Stimulated activated CD4-positive, alpha-beta T cell treated with anti-CD3 and anti-CD28 coated beads, Interleukin-15, amount 100 ng/mL, for 24 hours (primary cell): ENCODE data around the gene RXFP1.
A peak's percentile ranks its signal among the peaks of the same experiment; 100 is the strongest.

Source experiments
- DNase-seq: peaks from one replicate; pipeline ENCODE4 v3.0.0-alpha.2; 2020

RXFP1 gene

DNA sequence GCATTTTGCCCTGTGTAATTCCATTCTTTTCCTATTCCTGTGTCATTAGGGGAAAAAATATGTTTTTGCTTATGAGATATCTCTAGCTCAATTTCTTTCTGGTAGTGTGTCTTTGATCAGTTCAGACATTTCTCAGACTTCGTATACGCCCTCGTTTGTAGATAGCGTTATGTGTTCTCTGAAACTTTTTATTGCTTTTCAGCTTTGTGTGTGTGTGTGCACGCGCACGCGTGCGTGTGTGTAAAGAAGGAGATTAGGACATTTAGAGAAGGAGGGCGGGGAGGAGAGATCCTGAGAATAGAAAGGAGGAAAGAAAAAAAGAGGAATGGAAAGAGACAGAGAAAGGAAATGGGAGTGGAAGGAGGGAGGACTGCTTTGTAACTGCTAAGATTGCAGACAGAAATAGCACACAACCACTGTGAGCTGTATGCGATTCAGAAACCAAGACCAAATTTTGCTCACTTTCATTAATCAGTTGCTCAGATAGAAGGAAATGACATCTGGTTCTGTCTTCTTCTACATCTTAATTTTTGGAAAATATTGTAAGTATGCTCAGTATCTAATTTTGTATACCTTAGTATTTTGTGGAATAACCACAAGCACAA, at the start of gene RXFP1:
Gene RXFP1, plus strand, starts transcription at position 399 of the 605 bp plus-strand sequence. Its CDS starts 95 bp downstream, at position 494.
- no peak for DNase-seq

DNA sequence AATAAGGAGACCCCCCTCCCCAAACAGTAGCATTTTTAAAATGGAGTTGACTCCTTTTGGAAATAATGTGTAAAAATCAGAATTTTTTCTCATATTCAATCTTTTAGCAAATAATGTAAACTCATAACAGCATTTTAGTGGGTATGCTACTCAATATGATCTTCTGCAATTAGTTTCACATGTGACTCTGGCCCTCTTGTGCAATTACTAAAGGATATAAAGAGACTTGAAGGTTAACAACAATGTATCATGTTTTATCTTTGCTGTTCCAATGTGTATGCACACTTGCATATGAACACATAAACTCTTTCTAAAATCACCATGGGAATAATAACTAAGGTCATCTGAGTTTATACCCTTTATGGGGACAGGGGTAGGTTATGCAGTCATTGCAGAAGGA, 39.9 kb upstream of the RXFP1 start:
- no peak for DNase-seq

DNA sequence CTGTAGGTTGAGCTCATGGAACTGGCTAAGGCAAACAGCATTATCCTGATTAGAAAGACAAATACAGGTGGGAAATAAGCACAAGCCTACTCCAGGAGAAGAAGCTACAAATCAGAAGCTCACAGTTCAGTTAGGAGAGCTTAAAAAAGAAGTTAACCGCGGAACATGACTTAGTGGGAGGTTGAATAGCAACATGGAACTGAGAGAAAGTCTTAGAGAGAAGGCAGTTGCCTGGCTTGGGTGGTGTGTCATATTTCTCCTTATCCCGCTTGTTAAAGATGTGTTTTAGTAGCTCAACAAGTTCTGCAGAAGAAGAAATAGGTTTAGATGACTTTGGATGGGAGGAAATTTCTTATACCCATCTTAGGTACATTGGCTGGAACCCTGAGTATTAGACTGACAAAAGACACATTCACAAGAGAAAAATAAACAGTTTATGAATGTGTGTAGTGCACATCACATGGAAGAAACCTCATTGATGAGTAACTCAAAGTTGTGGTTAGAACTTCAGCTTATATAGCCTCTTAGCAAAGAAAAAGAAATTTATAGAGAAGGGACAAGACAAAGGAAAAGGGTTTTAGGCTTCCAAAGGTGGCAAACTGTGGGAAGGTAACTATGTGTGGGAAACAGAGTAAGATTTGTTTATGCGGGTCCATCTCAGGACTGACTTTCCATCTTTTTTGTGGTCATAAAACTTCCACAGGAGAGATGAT, 37.4 kb upstream of the RXFP1 start:
- DNase-seq, result no peak

DNA sequence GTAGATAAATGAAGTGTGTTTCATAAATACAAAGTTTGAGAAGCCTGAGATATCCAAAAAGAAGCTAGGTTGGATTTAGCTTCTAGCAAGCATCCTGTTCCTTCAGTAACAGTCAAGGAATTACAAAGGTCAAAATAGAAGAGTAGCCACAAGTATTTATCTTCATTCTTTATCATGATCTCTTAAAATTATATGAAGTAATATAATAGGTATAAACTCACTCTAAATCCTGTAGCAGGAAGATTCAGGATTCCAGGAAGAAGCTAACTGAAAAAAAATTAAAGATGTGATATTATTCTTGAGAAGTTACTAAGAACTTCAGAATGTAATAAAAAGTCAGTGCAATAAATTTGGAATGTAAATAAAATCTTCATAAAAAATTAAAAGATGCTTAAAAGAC, 31.1 kb upstream of the RXFP1 start:
- no peak for DNase-seq

DNA sequence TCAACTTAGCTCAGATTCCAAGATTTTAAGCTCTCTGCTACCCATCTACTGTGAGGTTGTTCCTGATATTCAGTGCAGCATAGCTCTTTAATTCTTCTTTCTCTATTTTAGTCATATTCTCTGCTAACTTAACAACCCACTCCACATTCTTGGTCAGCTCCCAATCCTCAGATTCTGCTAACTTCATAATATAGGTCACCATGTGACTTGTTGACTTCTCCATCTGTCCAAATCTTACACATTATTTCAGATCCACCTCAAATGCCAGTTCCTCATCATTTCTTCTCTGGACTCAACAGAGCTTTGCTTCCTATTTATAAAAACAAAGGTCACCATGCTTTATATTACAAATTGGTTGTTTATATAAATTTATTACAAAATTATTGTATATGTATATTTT, 29.3 kb upstream of the RXFP1 start:
- DNase-seq, result no peak

DNA sequence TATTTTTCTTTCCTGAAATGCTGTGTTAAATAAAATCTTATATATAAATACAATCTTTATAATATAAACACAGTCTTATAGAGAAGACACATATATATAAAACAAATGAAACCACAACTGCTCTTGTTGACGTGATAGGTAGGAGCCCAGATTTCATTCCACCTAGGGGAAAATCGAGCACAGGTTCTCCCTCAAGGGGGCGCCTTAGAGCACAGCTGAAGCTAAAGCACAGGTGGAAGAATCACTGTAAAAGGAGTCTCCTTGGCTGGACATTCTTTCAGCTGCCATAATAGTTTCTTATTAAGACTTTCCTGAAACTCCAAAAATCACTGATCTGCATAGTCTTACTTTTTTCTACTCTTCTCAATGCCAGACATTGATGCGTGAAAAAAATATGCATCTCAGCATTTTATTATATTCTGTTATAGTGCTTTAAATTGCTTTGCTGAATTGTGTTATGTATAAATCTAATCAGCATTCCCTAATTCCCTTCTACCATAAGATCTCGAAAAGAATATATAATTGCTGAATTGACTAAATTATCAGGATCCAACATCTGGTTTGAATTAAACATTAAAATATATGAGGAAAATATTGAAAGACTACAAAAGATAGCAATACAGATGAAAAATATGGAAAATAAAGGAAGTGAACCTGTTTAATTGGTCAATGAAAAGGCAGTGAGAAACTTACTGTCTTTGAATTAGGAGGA, 25.5 kb upstream of the RXFP1 start:
- peak; percentile 46 for DNase-seq

DNA sequence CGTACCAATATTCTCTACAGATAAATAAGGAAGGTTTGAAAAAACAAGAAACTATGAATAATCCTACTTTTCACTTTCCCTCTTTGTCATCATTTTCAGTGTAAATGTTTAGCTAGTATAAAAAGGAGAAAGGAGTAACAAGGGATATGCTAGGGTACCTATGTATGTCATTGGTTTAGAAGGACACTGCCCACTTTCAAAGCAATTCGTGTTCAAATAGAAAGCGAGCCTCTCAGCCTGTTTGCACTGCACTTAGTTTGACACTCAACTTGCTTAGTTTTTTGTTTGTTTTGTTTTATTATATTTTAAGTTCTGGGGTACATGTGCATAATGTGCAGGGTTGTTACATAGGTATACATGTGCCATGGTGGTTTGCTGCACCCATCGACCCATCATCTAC, 21.6 kb upstream of the RXFP1 start:
- DNase-seq, result no peak

DNA sequence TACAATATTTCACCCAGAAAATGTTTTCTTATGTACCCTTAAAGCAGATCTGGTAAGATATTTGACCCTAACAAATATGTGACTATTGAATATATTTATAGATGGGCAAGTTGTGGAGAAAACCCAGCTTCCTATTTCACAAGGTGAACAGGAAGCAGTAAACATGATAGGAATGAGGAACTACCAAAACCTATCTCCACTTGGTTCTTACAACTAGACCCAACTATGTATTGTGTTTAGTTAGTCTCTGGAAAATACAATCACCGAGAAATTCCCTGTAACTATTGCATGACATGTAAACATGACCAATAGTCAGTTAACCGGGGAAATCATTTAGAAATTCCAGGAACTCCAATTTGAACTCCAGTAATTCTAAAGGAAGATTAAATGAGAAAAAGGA, 8.4 kb upstream of the RXFP1 start:
- no peak for DNase-seq

DNA sequence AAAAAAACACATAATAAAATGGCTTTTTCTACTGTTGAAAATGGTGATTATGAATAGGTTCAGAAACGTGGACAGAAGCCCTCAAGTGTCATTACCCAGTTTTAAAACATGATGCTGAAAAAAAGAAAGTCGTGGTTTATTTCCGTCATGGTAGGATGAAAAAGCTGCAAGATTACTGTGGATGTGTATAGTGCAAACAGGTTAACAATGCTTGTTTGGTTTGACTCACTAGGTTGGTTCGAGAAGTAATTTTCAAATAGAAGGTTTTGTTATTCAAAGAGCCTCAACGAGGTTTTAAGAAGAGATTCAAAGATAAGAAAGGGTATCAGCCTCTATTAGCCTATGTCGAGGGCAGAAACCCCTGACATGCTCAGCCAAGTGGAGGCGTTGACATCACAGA, 2.5 kb upstream of the RXFP1 start:
- DNase-seq, result no peak

DNA sequence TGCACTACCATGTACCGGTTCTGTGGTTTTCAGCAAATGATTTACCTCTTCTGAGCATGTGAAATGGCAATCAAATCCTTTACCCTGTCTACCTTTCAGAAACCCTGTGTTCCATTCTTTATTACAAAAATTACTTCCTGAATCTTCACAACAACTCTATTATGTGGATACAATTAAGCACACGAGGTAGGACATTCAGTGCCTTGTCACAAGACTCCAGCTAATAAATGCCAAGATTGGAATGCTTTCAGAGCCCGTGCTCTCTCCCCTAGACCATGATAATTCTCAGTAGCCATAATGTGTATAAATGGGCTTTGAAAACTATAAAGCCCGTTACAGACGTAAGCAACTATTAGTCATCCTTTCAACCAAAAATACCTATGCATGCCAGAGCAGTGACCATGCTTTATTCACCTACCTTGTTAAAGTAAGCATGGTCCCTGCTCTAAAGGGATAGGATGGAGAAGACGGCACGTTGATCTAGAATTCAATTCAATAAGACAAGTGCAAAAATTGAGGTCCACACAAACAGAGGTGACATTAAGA, 2.4 kb downstream of the RXFP1 start:
- DNase-seq, result no peak

DNA sequence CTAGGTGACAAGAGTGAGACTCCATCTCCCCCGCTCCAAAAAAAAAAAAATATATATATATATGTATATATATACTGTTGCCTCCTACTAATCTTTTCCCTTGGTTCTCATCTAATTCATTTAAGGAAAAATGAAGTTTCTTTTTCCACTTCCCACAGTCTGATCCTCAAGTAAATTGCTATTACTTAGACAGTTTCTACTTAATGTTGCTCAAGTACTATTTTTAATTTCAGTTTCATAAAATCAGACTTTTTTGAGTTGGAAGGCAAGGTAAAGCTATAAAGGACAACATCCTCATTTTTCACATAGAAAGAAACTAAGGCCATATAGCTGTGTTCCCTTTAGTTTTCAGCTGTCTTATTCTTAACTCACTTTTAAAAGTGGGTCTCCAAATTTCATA, 5.8 kb downstream of the RXFP1 start:
- DNase-seq, result no peak

DNA sequence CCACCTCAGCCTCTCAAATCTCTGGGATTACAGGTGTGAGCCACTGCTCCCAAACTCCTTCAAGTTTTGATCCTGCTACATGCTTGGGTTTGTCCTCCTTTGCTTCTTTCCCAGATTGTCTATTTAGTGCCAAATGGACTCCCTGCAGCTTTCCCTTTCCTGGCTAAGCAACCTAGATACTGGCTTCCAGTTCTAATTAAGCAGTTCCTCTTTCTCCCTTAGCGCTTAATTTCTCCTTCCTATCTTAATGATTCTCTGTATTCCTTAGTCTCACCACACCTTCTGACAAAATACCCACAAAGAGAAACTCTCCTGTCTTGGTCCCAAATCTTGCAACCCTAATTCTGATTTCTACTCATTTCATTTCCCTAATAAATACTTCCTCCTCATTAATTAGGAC, 7.8 kb downstream of the RXFP1 start:
- no peak for DNase-seq

DNA sequence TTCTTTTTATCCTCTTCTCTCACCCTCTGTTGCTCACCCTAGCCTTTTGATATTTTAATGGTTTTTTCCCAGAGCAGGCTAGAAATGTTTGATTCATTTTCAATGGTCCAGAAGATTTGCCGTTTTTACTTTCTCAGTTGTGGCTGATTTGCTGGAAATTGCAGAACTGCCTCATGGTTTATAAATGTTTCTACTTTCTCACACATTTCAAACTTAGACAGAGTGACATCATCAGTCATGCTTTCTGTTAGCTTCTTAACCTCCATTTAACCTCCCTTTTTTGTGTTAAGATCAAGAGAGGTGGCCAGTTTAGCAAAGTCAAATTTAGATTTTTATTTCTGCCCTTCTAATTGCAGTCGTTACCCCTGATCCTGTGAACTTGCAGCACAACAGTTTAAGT, 8.7 kb downstream of the RXFP1 start:
- DNase-seq, result no peak

DNA sequence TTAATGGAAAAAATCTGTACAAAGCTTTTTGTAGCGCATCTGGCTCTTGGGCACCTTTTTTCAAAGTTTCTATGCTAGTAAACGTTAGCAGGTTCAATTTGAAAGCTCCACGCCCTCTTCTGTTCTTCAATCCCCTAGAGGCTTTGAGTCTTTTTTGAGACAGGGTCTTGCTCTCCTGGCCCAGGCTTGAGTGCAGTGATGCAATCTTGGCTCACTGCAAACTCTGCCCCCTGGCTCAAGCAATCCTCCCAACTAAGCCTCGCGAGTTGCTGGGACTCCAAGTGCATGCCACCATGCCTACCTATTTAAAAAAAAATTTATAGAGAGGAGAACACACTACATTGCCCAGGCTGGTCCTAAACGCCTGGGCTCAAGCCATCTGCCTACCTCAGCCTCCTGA, 9.2 kb downstream of the RXFP1 start:
- no peak for DNase-seq

DNA sequence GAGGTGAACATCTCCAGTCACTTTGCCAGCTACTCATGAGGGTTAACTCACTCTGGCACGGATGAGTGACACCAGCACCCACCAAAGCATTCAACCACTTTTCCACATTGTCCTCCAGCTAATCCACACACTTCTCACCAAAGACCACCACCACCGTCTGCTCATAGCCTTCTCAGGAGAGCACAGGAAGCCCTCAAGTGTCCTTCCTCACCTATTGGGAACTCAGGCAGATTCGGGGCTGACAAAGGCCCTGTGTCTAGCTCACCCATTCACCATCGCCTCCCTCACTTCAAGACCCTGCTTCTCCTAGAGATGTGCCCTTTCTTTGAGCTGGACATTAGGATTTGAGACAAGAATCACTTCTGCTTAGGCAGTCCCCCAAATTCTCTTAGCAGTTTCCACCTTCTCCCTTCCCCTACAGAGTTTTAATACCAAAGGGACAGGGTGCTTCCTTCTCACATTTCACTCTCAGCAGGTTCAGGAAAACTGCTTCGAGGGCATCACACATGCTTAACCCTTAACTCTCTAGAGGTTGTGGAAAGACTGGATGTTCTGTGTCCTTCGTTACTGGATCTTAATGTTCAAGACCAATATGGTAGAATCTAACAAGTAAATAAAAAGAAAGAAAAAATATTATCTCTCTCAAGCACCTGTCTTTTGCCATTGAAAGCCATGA, 11.0 kb downstream of the RXFP1 start:
- no peak for DNase-seq

DNA sequence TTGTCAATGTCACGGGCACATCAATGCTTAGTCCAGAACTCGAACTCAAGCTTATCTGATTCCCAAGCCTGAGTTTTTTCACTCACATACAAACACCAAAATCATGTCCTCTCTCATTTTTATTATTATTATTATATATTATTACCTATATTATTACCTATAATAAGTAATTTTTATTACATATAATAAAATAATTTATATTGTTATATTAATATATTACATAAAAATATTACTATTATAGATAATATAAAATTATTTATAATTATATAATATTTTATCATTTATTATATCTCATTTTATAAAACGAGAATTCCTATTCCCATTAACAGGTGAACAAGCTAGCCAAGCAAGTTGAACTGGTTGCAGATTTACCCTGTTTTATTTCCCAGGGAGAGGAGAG, 13.0 kb downstream of the RXFP1 start:
- DNase-seq, result no peak

DNA sequence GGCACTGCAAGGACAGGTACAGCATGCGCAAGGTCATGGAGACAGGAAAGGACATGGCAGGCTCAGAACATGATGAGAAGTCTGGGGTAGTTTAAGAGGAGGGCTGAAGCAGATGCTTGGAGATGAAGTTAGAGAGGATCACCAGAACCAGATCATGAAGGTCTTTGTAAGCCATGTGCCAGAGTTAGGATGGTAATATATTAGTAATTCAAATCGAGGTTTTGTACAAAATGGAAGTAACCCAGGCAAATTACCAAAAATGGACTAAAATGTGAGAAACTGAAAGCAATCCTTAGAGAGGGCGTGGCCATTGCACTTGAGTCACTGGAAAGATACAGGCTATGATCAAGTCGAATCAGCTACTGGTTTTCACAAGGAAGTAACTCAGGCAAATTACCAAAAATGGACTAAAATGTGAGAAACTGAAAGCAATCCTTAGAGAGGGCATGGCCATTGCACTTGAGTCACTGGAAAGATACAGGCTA, 13.5 kb downstream of the RXFP1 start:
- DNase-seq, result peak; percentile 34

DNA sequence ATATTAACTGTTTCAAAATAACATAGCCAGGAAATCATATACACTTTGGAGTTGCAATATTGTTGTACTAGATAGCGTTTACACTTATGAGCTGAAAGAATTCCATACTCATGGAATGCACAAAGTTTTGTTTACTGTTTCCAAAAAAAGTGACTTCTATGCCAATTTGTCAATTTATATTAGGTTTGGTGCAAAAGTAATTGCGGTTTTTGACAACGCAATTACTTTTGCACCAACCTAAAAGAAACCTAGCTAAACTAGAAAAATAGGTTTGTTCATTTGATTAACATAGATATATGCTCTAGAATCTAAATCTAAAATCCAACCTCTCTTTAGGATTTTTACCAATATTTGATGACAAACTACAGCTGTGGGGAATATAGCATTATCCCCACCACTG, 15.2 kb downstream of the RXFP1 start:
- no peak for DNase-seq

DNA sequence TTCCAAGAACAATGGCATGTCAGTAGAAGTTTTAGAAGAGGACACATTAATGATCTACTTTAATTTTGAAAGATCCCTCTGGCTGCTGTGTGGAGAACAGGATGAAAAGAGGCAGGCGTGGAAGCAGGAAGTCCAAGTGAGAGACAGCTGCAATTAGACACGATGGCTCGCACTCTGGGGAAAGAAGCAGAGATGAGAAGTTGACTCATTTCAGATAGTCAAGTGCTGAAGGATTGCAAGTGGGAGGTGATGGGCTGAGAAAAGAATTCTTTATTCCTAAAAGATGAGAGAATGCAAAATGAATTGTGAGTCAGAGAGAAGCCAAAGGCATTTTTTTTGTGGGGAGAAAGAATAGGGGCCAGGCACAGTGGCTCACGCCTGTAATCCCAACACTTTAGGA, 16.5 kb downstream of the RXFP1 start:
- DNase-seq, result no peak

DNA sequence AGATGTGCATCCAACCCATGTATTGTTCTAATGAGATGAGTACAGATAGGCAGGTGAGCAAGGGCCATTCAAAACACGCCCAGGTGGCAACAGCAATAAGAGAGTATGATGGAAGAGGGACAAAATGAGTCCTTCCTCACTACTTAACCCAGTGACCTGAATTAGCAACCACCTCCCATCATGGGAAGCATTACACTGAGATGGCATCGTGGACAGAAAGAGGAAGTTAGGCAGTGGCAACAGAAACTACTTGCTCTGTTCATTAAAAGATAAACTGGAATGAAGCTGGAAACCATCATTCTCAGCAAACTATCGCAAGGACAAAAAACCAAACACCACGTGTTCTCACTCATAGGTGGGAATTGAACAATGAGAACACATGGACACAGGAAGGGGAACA, 17.2 kb downstream of the RXFP1 start:
- no peak for DNase-seq

DNA sequence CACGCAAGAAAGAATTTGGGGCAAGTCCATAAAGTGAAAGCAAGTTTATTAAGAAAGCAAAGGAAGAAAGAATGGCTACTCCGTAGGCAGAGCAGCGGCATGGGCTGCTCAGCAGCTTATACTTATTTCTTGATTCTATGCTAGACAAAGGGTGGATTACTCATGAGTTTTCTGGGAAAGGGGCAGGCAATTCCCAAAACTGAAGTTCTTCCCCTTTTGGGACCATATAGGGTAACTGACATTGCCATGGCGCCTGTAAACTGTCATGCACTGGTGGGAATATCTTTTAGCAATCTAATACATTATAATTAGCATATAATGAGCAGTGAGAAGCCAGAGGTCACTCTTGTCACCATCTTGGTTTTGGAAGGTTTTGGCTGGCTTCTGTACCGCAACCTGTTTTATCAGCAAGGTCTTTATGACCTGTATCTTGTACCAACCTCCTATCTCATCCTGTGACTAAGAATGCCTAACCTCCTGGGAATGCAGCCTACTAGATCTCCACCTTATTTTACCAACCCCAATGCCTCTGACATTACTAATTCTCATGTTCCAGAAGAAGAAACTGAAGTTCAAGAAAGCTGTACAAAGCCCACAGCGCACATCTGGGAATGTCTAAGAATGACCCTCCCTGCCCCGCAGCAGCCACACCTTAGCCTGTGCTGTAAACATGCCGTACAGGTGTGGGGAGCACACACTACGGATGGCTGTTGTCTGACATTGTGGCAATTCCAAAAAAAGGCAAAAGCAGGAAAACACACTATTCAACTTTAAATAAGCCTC, 18.6 kb downstream of the RXFP1 start:
- DNase-seq, result no peak

DNA sequence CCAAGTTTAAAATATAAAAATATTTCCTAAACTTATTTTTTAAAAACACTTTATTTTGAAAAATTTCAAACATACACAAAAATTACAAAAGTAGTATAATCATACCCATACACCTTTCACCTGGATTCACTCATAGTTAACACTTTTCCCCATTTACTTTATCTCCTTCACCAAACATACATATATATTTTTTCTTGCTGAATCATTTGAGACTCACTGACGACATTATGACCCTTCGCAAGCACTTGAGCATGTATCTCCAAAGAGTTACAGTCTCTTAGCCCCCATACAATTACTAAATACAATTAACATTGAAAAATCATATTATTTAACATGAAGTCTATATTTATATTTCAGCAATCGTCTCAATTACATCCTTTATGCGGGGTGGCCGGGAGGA, 19.8 kb downstream of the RXFP1 start:
- no peak for DNase-seq

DNA sequence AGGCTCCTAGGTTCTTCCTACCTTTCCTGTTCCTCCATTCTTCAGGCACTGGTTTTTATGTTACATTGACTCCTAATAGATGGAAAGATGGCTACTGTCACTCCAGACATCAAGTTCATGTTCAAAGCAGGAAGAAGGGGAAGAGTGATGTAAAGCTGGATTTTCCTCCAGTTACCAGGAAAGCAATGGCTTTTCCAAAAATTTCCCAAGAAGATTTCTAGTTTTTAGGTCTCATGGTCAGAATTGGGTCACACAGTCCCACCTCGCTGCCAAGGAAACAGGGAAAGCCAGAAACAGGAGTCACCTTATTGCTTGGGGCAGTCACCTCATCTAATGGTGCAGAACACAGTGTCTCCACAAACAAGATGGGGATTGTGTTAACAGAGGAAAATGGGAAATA, 21.5 kb downstream of the RXFP1 start:
- DNase-seq, result no peak
